Uterus (tissue), 2 donors: ENCODE results near the gene SFR1.

Experiments used
- CTCF ChIP-seq, 4 experiments: fragments of 200-600 bp in 2 of 4; fragments of 450-650 bp in 2 of 4; sonication (generic) in 2 of 4; IDR thresholded peaks; one replicate each; pipeline ENCODE4 v1.5.1; 2016 to 2019; ENCODE audit warnings: antibody characterized with exemption in 4 of 4, mild to moderate bottlenecking in 2 of 4, moderate library complexity in 1 of 4
- POLR2A ChIP-seq, 2 donors: fragments of 450-650 bp; IDR thresholded peaks; one replicate each; pipeline ENCODE4 v1.6.1; 2016; ENCODE audit warnings: antibody characterized with exemption in 2 of 2, mild to moderate bottlenecking in 1 of 2, moderate library complexity in 1 of 2

- TF ChIP-seq CTCF (IDR thresholded peaks at IDR 0.05) = no peak
- TF ChIP-seq POLR2A (IDR thresholded peaks at IDR 0.05) = no peak
These were observed 48.8 kb downstream of the SFR1 start for GRCh38 chr10:104170610-104171254.
